Measurements from ENCODE around the gene CLEC4A.
A peak's percentile ranks its signal among the peaks of the same experiment; 100 is the strongest.
"Not testable (repeated sequence)": the region's sequence is repeated elsewhere in the genome, so short reads cannot be mapped to it uniquely, and the experiment has no call there.

Gene CLEC4A

DNA sequence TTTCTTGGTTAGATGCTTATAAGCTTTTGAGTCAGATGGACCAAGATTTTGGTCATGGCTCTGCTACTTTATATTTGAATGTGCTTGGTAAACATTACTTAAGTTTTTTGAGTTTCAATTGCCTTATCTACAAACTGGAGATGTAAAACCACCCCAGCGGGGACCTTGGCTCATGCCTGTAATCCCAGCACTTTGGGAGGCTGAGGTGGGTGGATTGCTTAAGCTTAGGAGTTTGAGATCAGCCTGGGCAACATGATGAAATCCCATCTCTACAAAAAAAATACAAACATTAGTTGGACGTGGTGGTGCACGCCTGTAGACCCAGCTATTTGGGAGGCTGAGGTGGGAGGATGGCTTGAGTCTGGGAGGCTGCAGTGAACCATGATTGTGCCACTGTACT lies 30.1 kb upstream of the CLEC4A start:
- Mint-ChIP-seq H3K36me3 (peaks cover 77% of the 10 kb centered on the region), H3K4me3 (no peak overlapping the region)

DNA sequence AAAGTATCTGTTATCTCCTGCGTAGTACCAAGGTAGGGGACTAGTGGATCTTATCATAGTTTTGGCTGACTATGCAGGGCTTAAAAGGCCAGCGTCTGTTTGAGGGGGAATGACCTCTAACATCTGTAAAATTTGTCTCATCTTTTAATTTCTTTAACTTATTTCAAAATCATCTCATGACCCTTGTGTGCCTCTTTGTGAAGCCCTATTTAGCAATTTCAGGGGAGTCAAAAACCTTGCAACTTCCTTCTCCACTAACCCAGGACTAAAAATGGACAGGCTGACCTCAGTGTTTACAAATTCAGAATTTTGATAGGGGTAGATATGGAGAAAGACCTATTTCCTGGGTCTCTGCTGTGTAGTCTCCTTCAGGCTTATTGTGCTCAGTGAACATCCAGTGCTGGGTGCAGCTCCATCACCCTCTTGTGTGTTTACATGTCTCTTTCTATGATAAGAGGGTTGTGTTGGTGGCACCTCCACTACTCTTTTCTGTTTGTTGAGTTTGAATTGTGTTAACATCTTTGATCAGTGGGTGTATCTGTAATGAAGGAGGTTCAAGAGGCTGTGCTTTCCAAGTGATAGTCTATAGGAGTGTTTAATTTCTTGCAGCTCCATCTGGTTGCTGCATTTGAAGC lies 27.0 kb upstream of the CLEC4A start:
- CTCF ChIA-PET: no interaction called here
- peaks cover 2% of the 10 kb centered on the region for H3K4me1 Mint-ChIP-seq
- H3K27me3 Mint-ChIP-seq: no peaks in the 10 kb centered on the region
- H3K36me3 Mint-ChIP-seq: peaks cover 63% of the 10 kb centered on the region
- no peak overlapping the region for H3K27ac Mint-ChIP-seq
- DNase-seq: no peak
- no peaks in the 10 kb centered on the region for H3K9me3 Mint-ChIP-seq
- no peak overlapping the region for H3K4me3 Mint-ChIP-seq

More for the DNA sequence above, 30.1 kb upstream of the CLEC4A start:
- H3K27me3 Mint-ChIP-seq: no peaks in the 10 kb centered on the region
- H3K4me1 Mint-ChIP-seq: peaks cover 20% of the 10 kb centered on the region
- CTCF ChIA-PET: no interaction called here
- H3K9me3 Mint-ChIP-seq: no peaks in the 10 kb centered on the region
- no peak overlapping the region for H3K27ac Mint-ChIP-seq
- no peak for DNase-seq

DNA sequence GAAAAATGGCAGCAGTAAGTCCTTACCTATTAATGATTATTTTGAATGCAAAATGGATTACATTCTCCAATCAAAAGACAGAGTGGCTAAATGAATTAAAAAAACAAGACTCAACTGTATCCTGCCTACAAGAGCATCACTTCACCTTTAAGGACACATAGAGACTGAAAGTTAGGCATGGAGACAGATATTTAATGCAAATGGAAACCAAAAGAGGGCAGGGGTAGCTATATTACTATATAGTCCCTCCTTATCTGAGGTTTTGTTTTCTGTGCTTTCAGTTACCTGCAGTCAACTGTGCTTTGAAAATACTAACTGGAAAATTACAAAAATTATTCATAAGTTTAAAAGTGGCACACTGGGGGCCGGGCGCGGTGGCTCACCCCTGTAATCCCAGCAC lies 24.2 kb upstream of the CLEC4A start:
- H3K9me3 Mint-ChIP-seq: no peaks in the 10 kb centered on the region

DNA sequence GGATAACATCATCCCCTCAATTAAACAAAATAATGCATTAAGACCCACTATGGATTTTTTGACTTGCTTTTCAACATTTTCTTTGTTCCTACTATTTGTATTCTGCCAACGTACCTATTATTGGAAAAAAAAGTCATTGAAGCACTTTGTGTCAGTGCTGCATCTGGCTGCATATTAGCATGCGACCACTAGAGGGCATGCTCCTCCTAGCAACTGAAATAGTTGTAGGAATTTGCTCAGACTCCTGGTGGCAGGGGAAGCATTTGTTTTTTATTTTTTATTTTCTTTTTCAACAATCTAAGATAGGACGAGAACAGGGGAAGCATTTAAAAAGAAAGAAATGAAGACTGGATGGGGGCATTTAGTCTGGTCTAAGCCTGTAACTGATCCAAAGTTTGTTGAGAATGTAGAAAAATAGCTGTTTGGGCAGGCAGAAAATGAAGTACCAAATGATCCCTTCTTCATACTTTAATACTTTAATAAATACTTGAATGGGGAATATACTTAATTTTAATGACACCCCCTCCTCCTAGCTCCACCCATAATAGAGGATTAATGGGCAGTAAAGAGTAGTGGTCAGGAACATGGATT lies 14.5 kb upstream of the CLEC4A start:
- CTCF ChIA-PET: interaction anchor here (0.6 to 3.7 kb wide), 12 partner anchors 9 to 128 kb away, joined by 3 to 36 read pairs (median 4); partner anchors contain the start of gene FAM90A1
- H3K9me3 Mint-ChIP-seq: no peaks in the 10 kb centered on the region
- H3K27ac Mint-ChIP-seq: no peak overlapping the region
- no peaks in the 10 kb centered on the region for H3K27me3 Mint-ChIP-seq
- H3K4me1 Mint-ChIP-seq: peaks cover 9% of the 10 kb centered on the region
- peak; percentile 90 for DNase-seq
- H3K36me3 Mint-ChIP-seq: peaks cover 18% of the 10 kb centered on the region
- no peak overlapping the region for H3K4me3 Mint-ChIP-seq

More for the DNA sequence above, 24.2 kb upstream of the CLEC4A start:
- Mint-ChIP-seq H3K27ac (no peak overlapping the region), H3K36me3 (peaks cover 42% of the 10 kb centered on the region), H3K4me1 (peaks cover 2% of the 10 kb centered on the region), H3K4me3 (no peak overlapping the region), H3K27me3 (no peaks in the 10 kb centered on the region)
- CTCF ChIA-PET: no interaction called here
- DNase-seq: no peak

DNA sequence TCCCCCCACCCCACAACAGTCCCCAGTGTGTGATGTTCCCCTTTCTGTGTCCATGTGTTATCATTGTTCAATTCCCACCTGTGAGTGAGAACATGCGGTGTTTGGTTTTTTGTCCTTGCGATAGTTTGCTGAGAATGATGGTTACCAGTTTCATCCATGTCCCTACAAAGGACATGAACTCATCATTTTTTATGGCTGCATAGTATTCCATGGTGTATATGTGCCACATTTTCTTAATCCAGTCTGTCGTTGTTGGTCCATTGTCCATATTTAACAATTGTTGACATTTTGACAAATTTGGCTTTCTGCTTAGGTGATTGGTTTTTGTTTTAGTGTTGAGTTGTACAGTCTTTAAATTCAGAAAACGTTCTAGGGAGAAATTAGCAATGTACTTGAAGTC lies 10.3 kb upstream of the CLEC4A start:
- CTCF ChIA-PET, DNase-seq, H3K27ac Mint-ChIP-seq, H3K36me3 Mint-ChIP-seq, H3K4me3 Mint-ChIP-seq, H3K27me3 Mint-ChIP-seq, H3K9me3 Mint-ChIP-seq, H3K4me1 Mint-ChIP-seq: not testable (repeated sequence)

DNA sequence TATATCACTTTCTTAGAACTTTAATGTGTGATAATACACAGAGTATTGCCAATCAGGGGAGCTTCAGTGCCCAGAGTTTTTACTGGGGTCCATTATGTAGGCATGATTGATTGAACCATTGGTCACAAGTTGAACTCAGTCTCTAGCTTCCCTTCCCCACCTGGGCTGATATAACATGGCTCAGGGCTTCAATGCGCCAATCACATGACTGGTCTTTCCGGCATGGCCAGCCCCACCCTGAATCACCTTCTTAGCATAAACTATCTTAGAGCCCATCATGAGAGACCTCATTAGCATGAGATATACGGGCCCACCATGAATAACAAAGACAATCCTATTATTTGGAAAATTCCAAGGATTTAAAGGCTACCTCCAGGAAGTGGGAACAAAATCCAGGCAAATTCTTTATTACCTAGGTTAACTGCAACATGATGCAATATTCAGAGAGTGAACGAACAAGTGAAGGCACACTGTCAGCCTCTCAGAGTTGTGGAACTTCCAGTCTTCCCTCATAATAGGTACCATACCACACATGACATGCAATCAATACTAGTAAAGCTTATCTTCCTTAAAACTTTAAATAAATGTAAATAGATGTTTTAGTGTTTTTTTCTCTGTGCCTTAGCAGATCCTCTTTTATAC lies 3.2 kb upstream of the CLEC4A start:
- Mint-ChIP-seq H3K27me3 (no peaks in the 10 kb centered on the region), H3K36me3 (no peaks in the 10 kb centered on the region), H3K4me3 (no peak overlapping the region), H3K4me1 (peaks cover 3% of the 10 kb centered on the region), H3K9me3 (no peaks in the 10 kb centered on the region), H3K27ac (no peak overlapping the region)
- CTCF ChIA-PET: interaction anchor here (0.8 kb wide), 1 partner anchor 11 kb away, joined by 3 read pairs; no protein-coding TSS in a partner anchor
- no peak for DNase-seq

DNA sequence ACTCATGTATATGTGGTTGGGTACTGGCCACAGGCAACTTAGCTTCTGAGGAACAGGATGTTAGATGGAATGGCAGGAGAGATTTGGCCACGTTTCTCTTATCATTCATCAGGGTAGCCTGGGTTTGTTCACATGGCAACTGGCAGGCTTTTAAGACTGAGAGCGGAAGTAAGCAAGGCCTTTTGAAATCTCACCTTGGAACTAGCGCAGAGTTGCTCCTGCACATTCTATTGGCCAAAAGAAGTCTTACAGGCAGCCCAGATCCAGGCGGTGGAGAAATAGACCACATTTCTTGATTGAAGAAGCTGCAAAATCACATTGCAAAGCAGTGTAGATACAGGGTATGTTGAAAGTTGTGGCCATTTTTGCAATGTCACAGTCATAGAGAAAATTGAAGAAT lies 3.7 kb downstream of the CLEC4A start:
- CTCF ChIA-PET: interaction anchor here (1.0 kb wide), 2 partner anchors 18 to 19 kb away, joined by 3 to 4 read pairs; no protein-coding TSS in a partner anchor
- Mint-ChIP-seq H3K27ac (no peak overlapping the region), H3K27me3 (no peaks in the 10 kb centered on the region), H3K9me3 (no peaks in the 10 kb centered on the region), H3K4me3 (no peak overlapping the region), H3K4me1 (peaks cover 19% of the 10 kb centered on the region), H3K36me3 (peaks cover 8% of the 10 kb centered on the region)
- DNase-seq: peak; percentile 51

DNA sequence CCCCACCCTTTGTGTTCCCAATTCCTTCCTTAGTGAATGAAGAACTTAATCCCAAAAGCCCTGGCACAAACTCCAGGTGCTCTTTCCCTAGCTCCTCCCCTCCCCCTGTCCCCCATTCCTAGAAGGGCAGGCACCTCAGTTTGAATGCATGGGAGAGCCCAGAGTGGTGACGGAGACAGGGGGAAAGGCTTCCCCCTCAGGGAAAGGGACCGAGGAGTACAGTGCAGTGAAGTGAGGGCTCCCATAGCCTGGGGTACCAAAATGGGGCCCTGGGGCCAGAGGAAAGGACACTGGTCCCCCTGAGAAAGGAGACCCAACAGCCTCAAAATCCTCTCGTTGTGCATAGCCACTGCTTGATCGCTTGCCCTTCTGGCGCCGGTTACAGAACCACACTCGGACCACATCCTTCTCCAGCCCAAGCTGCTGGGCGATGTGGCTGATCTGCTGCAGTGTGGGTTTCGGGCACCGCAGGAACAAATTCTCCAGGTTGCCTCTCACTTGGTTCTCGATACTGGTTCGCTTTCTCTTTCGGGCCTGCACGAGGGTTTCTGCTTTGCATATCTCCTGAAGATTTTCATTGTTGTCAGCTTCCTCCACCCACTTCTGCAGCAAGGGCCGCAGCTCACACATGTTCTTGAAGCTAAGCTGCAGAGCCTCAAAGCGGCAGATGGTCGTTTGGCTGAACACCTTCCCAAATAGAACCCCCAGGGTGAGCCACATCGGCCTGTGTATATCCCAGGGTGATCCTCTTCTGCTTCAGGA lies 10.4 kb downstream of the CLEC4A start:
- H3K27ac Mint-ChIP-seq, H3K4me1 Mint-ChIP-seq, H3K4me3 Mint-ChIP-seq, H3K36me3 Mint-ChIP-seq, H3K9me3 Mint-ChIP-seq, CTCF ChIA-PET, H3K27me3 Mint-ChIP-seq: not testable (repeated sequence)
- peak; percentile 29 for DNase-seq

DNA sequence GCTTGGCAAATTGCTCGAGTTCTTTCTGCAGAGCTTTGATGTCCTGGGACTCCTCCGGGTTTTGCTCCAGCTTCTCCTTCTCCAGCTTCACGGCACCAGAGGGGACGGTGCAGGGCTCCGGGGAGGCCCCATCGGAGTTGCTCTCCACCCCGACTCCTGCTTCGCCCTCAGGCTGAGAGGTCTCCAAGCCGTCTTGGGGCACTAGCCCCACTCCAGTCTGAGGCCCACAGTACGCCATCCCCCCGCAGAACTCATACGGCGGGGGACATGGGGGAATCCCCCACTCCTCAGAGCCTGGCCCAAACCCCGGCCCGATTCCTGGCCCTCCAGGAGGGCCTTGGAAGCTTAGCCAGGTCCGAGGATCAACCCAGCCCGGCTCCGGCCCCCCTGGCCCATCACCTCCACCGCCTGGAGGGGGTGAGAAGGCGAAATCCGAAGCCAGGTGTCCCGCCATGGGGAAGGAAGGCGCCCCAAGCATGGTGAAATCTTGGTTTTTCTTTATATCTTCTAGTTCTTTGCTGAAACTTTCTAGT lies 11.0 kb downstream of the CLEC4A start:
- H3K9me3 Mint-ChIP-seq, H3K27me3 Mint-ChIP-seq, DNase-seq, H3K27ac Mint-ChIP-seq, CTCF ChIA-PET, H3K36me3 Mint-ChIP-seq, H3K4me3 Mint-ChIP-seq, H3K4me1 Mint-ChIP-seq: not testable (repeated sequence)

DNA sequence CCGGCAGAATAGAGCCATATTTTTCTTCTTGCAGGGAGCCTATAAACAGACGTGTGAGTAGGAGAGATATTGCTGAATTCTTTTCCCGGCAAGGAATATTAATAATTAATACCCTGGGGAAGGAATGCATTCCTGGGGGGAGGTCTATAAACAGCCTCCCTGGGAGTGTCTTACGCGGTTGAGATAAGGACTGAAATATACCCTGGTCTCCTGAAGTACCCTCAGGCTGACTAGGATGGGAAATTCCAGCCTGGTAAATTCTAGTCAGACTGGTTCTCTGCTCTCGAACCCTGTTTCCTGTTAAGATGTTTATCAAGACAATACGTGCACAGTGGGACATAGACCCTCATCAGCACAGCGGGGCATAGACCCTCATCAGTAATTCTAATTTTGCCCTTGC lies 18.2 kb downstream of the CLEC4A start:
- not testable (repeated sequence) for H3K9me3 Mint-ChIP-seq, DNase-seq, H3K36me3 Mint-ChIP-seq, H3K27ac Mint-ChIP-seq, H3K4me1 Mint-ChIP-seq, H3K4me3 Mint-ChIP-seq
- CTCF ChIA-PET: interaction anchor here (0.6 kb wide), 1 partner anchor 644 kb away, joined by 3 read pairs; no protein-coding TSS in a partner anchor
- peaks cover 17% of the 10 kb centered on the region for H3K27me3 Mint-ChIP-seq

DNA sequence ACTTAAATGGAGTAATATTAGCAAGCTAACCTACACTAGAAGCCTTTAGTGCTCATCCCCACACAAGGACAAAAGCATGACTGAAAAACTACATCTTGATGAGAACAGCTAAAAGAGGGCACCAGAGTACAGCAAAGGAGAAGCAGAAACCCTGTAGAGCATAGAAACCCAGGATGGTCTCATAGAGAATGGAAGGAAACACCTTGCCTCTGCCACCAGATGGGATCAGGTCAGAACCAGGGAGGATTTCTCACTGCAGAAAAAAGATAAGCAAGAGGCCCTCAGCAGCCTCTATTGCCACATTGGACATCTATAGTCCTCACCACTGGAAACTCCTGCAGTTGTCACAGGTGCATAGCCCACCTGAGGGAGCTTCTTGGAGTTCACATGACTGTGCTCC lies 19.8 kb downstream of the CLEC4A start:
- Mint-ChIP-seq H3K36me3 (peaks cover 5% of the 10 kb centered on the region), H3K4me3 (no peak overlapping the region), H3K27ac (no peak overlapping the region), H3K27me3 (peaks cover 24% of the 10 kb centered on the region), H3K9me3 (peaks cover 6% of the 10 kb centered on the region), H3K4me1 (no peaks in the 10 kb centered on the region)
- DNase-seq: no peak
- CTCF ChIA-PET: interaction anchor here (1.2 kb wide), 1 partner anchor 11 kb away, joined by 3 read pairs; no protein-coding TSS in a partner anchor

DNA sequence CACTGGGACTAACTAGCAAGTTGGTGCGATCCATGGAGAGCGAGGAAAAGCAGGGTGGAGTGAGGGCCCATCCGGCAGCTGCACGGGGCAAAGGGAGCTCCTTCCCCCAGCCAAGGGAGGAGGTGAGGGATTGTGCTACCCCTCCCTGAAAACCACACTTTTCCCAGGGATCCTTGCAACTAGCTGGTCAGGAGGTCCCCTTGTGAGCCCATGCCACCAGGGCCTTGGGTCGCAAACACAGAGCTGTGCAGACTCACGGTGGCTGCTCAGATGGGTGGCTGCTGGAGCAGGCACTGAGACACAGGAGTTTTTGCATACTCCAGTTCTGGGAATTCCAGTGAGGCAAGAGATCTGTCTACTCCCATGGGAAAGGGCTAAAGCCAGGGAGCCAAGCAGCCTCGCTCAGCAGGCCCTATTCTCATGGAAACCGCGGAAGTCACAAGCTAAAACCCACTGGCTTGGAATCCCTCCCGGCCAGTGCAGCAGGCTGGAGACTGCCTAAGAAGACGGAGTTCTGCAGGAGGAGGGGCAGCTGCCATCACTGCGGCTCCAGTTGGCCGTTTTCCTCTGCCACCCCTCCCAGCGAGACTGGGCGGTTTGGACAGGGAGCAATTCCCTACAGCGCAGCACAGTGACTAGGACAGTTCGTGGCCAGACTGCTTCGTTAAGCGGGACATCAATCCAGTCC lies 22.5 kb downstream of the CLEC4A start:
- CTCF ChIA-PET: no interaction called here
- DNase-seq: no peak
- no peak overlapping the region for H3K27ac Mint-ChIP-seq
- H3K4me1 Mint-ChIP-seq: no peaks in the 10 kb centered on the region
- no peak overlapping the region for H3K4me3 Mint-ChIP-seq
- H3K27me3 Mint-ChIP-seq: peaks cover 47% of the 10 kb centered on the region
- peaks cover 8% of the 10 kb centered on the region for H3K9me3 Mint-ChIP-seq
- H3K36me3 Mint-ChIP-seq: peaks cover 4% of the 10 kb centered on the region

DNA sequence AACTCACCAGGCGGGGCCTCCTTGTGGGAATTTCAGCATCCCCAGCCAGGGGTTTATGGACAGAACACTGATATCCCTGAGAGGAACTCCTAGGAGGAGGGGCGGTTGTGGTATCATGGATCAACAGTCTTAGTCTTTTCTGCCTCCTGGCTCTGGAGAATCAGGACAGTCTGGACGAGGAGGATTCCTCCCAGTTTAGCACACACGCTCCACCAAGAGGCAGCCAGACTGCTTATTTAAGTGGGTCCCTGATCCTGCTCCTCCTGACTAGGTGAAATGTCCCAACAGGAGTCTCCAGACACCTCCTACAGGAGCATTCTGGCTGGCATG lies 23.0 kb downstream of the CLEC4A start:
- DNase-seq: no peak
- Mint-ChIP-seq H3K27ac (no peak overlapping the region), H3K4me3 (no peak overlapping the region), H3K36me3 (peaks cover 4% of the 10 kb centered on the region), H3K4me1 (no peaks in the 10 kb centered on the region), H3K27me3 (peaks cover 52% of the 10 kb centered on the region), H3K9me3 (peaks cover 8% of the 10 kb centered on the region)
- CTCF ChIA-PET: no interaction called here

DNA sequence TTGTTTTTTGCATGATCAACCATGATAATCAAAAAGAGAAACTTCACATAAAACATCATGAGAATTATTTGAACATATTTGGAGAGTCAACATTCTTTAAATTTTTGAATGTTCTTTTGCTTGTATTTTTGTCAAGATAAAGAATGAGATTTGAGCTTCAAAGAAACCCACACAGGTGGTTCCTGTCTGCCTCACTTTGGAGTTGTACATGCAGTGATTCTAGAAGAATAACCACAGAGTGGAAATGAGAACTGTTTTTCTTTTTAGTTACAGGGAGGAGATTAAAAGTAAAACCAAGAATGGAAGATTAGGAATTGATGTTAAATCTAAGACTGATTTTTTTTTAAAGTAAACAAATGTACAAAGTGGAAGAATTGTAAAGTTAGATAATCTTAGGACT lies 31.1 kb downstream of the CLEC4A start:
- peak; percentile 36 for DNase-seq
- Mint-ChIP-seq H3K27ac (no peak overlapping the region), H3K4me3 (no peak overlapping the region), H3K27me3 (peaks cover 50% of the 10 kb centered on the region), H3K36me3 (no peaks in the 10 kb centered on the region), H3K4me1 (peaks cover 31% of the 10 kb centered on the region), H3K9me3 (no peaks in the 10 kb centered on the region)
- CTCF ChIA-PET: interaction anchor here (1.1 kb wide), 1 partner anchor 12 kb away, joined by 3 read pairs; no protein-coding TSS in a partner anchor

Measured in activated naive CD4-positive, alpha-beta T cell treated with anti-CD3 and anti-CD28 coated beads, Interleukin-2, amount 10 ng/mL, durations not matched to agents 7 days and 5 days (primary cell).